K562 (cell line): Measurements from ENCODE around the gene PA2G4. TPM values are rescaled to one million over a fixed set of nuclear protein-coding genes. Genes with fewer than 3 reads are reported as not detected.

ENCODE experiments used
- ATAC-seq: fragments of 200-7000 bp; cut with Tn5 transposase; 3 replicates; pipeline ENCODE4 v1.9.1; 2020; ENCODE audit warnings: moderate library complexity
- BruUV-seq: library from RNA; stranded (reverse); fragments of 400-500 nt; replicated peaks from 2 replicates; lab custom pipeline; 2021; lab: Mats Ljungman, UMichigan
- CTCF ChIA-PET: fragments of 300-600 bp; formaldehyde crosslinking; extraction: SDS; loops from one replicate; lab custom pipeline; 2021; ENCODE audit warnings: low intra/inter-chr PET ratio; lab: Yijun Ruan, JAX
- POLR2A ChIA-PET: fragments of 300-600, 350-650 bp; sonication (Branson Sonifier 250); formaldehyde crosslinking; extraction: SDS; loops from one replicate; lab custom pipeline; 2021; ENCODE audit warnings: antibody characterized with exemption, inconsistent platforms; lab: Yijun Ruan, JAX
- DNase-seq, 4 experiments: peaks; one replicate each; pipeline versions ENCODE4 v3.0.0 to v3.0.0-alpha.2; 2011 to 2018; ENCODE audit warnings: low spot score in 3 of 4, mixed read lengths in 3 of 4; ENCODE audit errors: extremely low read depth in 1 of 4
- FAIRE-seq: peaks from 2 replicates; lab custom pipeline; 2011; peaks lifted over from hg19 to GRCh38; lab: Jason Lieb, UNC
- H2AFZ ChIP-seq: 2 replicates; pipeline ENCODE4 v1.6.0; 2011; ENCODE audit warnings: low read depth, low read length, control low read depth, inconsistent platforms
- H3K27ac ChIP-seq: fragments of 200-600 bp; 3 replicates; pipeline ENCODE4 v1.8.0; 2011; ENCODE audit warnings: low read depth, mild to moderate bottlenecking, control low read depth, inconsistent platforms, low read length, moderate library complexity, mixed read lengths; ENCODE audit errors: extremely low read depth
- H3K27me3 ChIP-seq, 2 experiments: fragments of 300-600 bp in 1 of 2; 2 replicates in 1 of 2; 3 replicates in 1 of 2; pipeline versions ENCODE4 v1.6.0 to v1.8.0; 2011; ENCODE audit warnings: inconsistent platforms in 2 of 2, low read length in 2 of 2, mild to moderate bottlenecking in 1 of 2, mixed read lengths in 1 of 2, moderate library complexity in 1 of 2; ENCODE audit not compliant: control insufficient read depth in 2 of 2, insufficient read depth in 2 of 2
- H3K36me3 ChIP-seq: fragments of 300-600 bp; 3 replicates; pipeline ENCODE4 v1.8.0; 2011; ENCODE audit warnings: mild to moderate bottlenecking, low read length, inconsistent platforms; ENCODE audit not compliant: control insufficient read depth, insufficient read depth
- H3K4me1 ChIP-seq, 2 experiments: fragments of 200-600 bp in 1 of 2; replicated peaks in 1 of 2; 2 replicates in 1 of 2; 3 replicates in 1 of 2; pipeline versions ENCODE4 v1.5.1 to v1.8.0; 2011; ENCODE audit warnings: inconsistent platforms in 2 of 2, low read length in 2 of 2, mild to moderate bottlenecking in 1 of 2, mixed read lengths in 1 of 2, moderate library complexity in 1 of 2; ENCODE audit not compliant: control insufficient read depth in 2 of 2, insufficient read depth in 2 of 2
- H3K4me2 ChIP-seq: 2 replicates; pipeline ENCODE4 v1.6.1; 2011; ENCODE audit warnings: low read length, control low read depth, inconsistent platforms, mixed read lengths; ENCODE audit not compliant: insufficient read depth
- H3K4me3 ChIP-seq: fragments of 200-600 bp; sonication (generic), shearing (Covaris generic); 2 replicates; pipeline ENCODE4 v1.5.1; 2016; ENCODE audit warnings: control low read depth, inconsistent platforms
- H3K79me2 ChIP-seq: fragments of 200-600 bp; 3 replicates; pipeline ENCODE4 v1.8.0; 2011; ENCODE audit warnings: low read length, inconsistent platforms; ENCODE audit not compliant: control insufficient read depth, insufficient read depth
- H3K9ac ChIP-seq, 2 experiments: 2 replicates each; pipeline versions ENCODE4 v1.6.0 to v1.6.1; 2011; ENCODE audit warnings: low read depth in 2 of 2, low read length in 2 of 2, control low read depth in 1 of 2, inconsistent platforms in 1 of 2, mild to moderate bottlenecking in 1 of 2, mixed read lengths in 1 of 2; ENCODE audit not compliant: insufficient read depth in 1 of 2
- H3K9me1 ChIP-seq: one replicate; pipeline ENCODE4 v1.6.0; 2011; ENCODE audit warnings: inconsistent platforms, mild to moderate bottlenecking, low read length, moderate library complexity; ENCODE audit not compliant: control insufficient read depth, insufficient read depth
- H3K9me3 ChIP-seq: replicated peaks from 2 replicates; pipeline ENCODE4 v1.5.1; 2011; ENCODE audit warnings: low read depth, low read length, inconsistent platforms; ENCODE audit not compliant: control insufficient read depth, insufficient read depth
- H4K20me1 ChIP-seq: replicated peaks from 2 replicates; pipeline ENCODE4 v1.6.1; 2011; ENCODE audit warnings: low read length, inconsistent platforms, mixed read lengths; ENCODE audit not compliant: control insufficient read depth, insufficient read depth
- CTCF ChIP-seq, 3 experiments: IDR thresholded peaks in 2 of 3; conservative IDR thresholded peaks in 1 of 3; 2 replicates each; pipeline ENCODE4 v1.5.1; 2011 to 2012; ENCODE audit warnings: low read length in 3 of 3, mild to moderate bottlenecking in 3 of 3, control low read depth in 2 of 3, improper control_type of control experiment in 1 of 3, inconsistent platforms in 1 of 3, low read depth in 1 of 3, mixed read lengths in 1 of 3, moderate library complexity in 1 of 3; ENCODE audit not compliant: insufficient read depth in 2 of 3
- DPF2 ChIP-seq: fragments of 450-650 bp; IDR thresholded peaks from 2 replicates; pipeline ENCODE4 v1.6.1; 2016
- ETV5 ChIP-seq: sonication (generic); formaldehyde crosslinking; IDR thresholded peaks from 2 replicates; pipeline ENCODE4 v1.4.0; 2020; ENCODE audit warnings: low read depth, mild to moderate bottlenecking, missing genetic modification reagents
- HNRNPLL ChIP-seq: fragments of 200-400 bp; formaldehyde crosslinking; IDR thresholded peaks from 2 replicates; pipeline ENCODE4 v1.6.1; 2017; ENCODE audit warnings: low read length, low read depth, mild to moderate bottlenecking; ENCODE audit not compliant: poor library complexity, severe bottlenecking
- KAT2B ChIP-seq: IDR thresholded peaks from one replicate; pipeline ENCODE4 v1.6.1; 2012; ENCODE audit warnings: low read depth, mild to moderate bottlenecking, control low read depth, inconsistent platforms, low read length, moderate library complexity
- MBD2 ChIP-seq: sonication (generic); IDR thresholded peaks from 2 replicates; pipeline ENCODE4 v1.6.1; 2016; ENCODE audit warnings: low read depth, borderline replicate concordance
- MYC ChIP-seq, 2 experiments: fragments of 250-450 bp in 1 of 2; sonication (Bioruptor Pico) in 1 of 2; IDR thresholded peaks; 2 replicates each; pipeline versions ENCODE4 v1.5.1 to v1.6.1; 2012 to 2021; ENCODE audit warnings: low read depth in 2 of 2, borderline replicate concordance in 1 of 2, improper control_type of control experiment in 1 of 2, low read length in 1 of 2, mild to moderate bottlenecking in 1 of 2, moderate library complexity in 1 of 2
- NCOA4 ChIP-seq: fragments of 450-650 bp; IDR thresholded peaks from 2 replicates; pipeline ENCODE4 v1.6.1; 2018; ENCODE audit warnings: mild to moderate bottlenecking; ENCODE audit not compliant: partially characterized antibody
- NCOR1 ChIP-seq: fragments of 450-650 bp; IDR thresholded peaks from 2 replicates; pipeline ENCODE4 v1.6.1; 2016; ENCODE audit warnings: mild to moderate bottlenecking, moderate library complexity
- PREB ChIP-seq: sonication (generic); formaldehyde crosslinking; IDR thresholded peaks from 2 replicates; pipeline ENCODE4 v1.8.1; 2023; ENCODE audit warnings: mild to moderate bottlenecking, missing genetic modification reagents
- RBM22 ChIP-seq: fragments of 200-400 bp; formaldehyde crosslinking; IDR thresholded peaks from 2 replicates; pipeline ENCODE4 v1.6.1; 2018; ENCODE audit warnings: low read length, low read depth; ENCODE audit not compliant: poor library complexity, severe bottlenecking
- STAG1 ChIP-seq: sonication (generic); formaldehyde crosslinking; IDR thresholded peaks from 2 replicates; pipeline ENCODE4 v1.5.0; 2020; ENCODE audit warnings: missing genetic modification reagents, borderline replicate concordance
- TAL1 ChIP-seq: fragments of 450-650 bp; IDR thresholded peaks from 2 replicates; pipeline ENCODE4 v1.6.1; 2016; ENCODE audit warnings: mild to moderate bottlenecking
- YBX1 ChIP-seq: fragments of 450-650 bp; IDR thresholded peaks from 2 replicates; pipeline ENCODE4 v1.7.1; 2016; ENCODE audit warnings: mild to moderate bottlenecking
- ZNF41 ChIP-seq: fragments of 250-450 bp; sonication (Bioruptor Pico); conservative IDR thresholded peaks from 2 replicates; pipeline ENCODE4 v1.4.0; 2020; ENCODE audit warnings: mild to moderate bottlenecking
- WGBS: fragments of 100-300 bp; shearing (Covaris generic); methylation state at CpG from one replicate; pipeline ENCODE4 v1.1.6; 2016; ENCODE audit warnings: low coverage, mixed read lengths; ENCODE audit not compliant: insufficient coverage; ENCODE audit errors: missing lambda C conversion rate; 5-methylcytosine and 5-hydroxymethylcytosine counted together
- in situ Hi-C: fragments of 300-500 bp; cut with MboI; formaldehyde crosslinking; loops from 4 replicates; pipeline ENCODE4 v1.15.0; 2018; ENCODE audit warnings: inconsistent platforms, mixed read lengths
- intact Hi-C: fragments of 100-400 bp; cut with micrococcal nuclease; formaldehyde crosslinking; loops from 2 replicates; pipeline ENCODE4 v1.14.2; 2022
- polyA plus RNA-seq, 8 experiments: library from polyadenylated mRNA; depleted of rRNA in 4 of 8; stranded (reverse) in 5 of 8; unstranded in 3 of 8; fragments of >200 nt; fragmentation: Nextera tagmentation in 2 of 8; fragmentation: Illumina TruSeq in 1 of 8; extraction: Ambion mirVana in 2 of 8; extraction: Trizol in 1 of 8; gene quantifications; 2 replicates each; pipeline versions ENCODE4 v1.2.1 to v1.2.3, GENCODE V29; 2011 to 2014; ENCODE audit warnings: inconsistent platforms in 1 of 8, missing spikeins in 1 of 8
- total RNA-seq, 7 experiments: library from RNA; depleted of rRNA in 6 of 7; stranded (reverse); fragments of >200 nt in 6 of 7; fragmentation: Illumina TruSeq in 2 of 7; extraction: Trizol in 2 of 7; gene quantifications; 2 replicates each; pipeline versions ENCODE4 v1.2.1 to v1.2.3, GENCODE V29; 2011 to 2021; ENCODE audit warnings: low replicate concordance in 1 of 7
- TF ChIP-seq, protein P1 (sequence below): sonication (generic); formaldehyde crosslinking; IDR thresholded peaks from 2 replicates; pipeline ENCODE4 v1.8.0; 2022; ENCODE audit warnings: mild to moderate bottlenecking, missing genetic modification reagents
- TF ChIP-seq, protein P2 (sequence below), 2 experiments: fragments of 450-650 bp in 1 of 2; sonication (generic) in 1 of 2; formaldehyde crosslinking in 1 of 2; IDR thresholded peaks in 1 of 2; conservative IDR thresholded peaks in 1 of 2; 2 replicates each; pipeline versions ENCODE4 v1.6.1 to v1.8.1; 2016 to 2023; ENCODE audit warnings: mild to moderate bottlenecking in 2 of 2, moderate library complexity in 2 of 2, inconsistent platforms in 1 of 2, missing genetic modification reagents in 1 of 2

The PA2G4 gene
- total and polyA plus RNA-seq, 9 of the 15 experiments (the other 6 are each of a cell fraction or from before 2014, with no cell fraction given), result 230 to 925 (median 638) TPM

DNA sequence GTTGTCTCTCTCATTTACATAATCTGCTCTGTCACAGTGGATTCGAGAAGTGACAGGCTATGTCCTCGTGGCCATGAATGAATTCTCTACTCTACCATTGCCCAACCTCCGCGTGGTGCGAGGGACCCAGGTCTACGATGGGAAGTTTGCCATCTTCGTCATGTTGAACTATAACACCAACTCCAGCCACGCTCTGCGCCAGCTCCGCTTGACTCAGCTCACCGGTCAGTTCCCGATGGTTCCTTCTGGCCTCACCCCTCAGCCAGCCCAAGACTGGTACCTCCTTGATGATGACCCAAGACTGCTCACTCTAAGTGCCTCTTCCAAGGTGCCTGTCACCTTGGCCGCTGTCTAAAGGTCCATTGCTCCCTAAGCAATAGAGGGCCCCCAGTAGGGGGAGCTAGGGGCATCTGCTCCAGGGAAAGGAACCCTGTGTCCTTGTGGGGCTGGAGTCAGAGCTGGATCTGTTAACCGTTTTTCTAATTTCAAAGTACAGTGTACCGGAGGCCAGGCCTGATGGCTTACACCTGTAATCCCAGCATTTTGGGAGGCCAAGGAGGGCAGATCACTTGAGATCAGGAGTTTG is 19.3 kb upstream of the PA2G4 start:
- H3K27me3 ChIP-seq, result no peaks in the 10 kb centered on the region; a peak in 1 of 5 replicates
- DNase-seq, result peak; percentile 53 to 82 (median 72)
- ChIA-PET POLR2A (interaction anchor here (0.6 to 1.9 kb wide), 4 partner anchors 19 to 341 kb away, joined by 3 to 6 read pairs (median 4); partner anchors contain the start of genes PA2G4 and ZC3H10), CTCF (no interaction called here)
- H3K4me2 ChIP-seq, result no peak overlapping the region
- no peak overlapping the region for H3K27ac ChIP-seq
- H3K9me1 ChIP-seq, result no peaks in the 10 kb centered on the region
- in situ Hi-C loops, result no loop called here
- H4K20me1 ChIP-seq, result no peaks in the 10 kb centered on the region
- no peaks in the 10 kb centered on the region for H3K9me3 ChIP-seq
- peak; percentile 81 for FAIRE-seq
- peak; percentile 81 for ATAC-seq
- H3K4me1 ChIP-seq, result peaks cover 38 to 41% of the 10 kb centered on the region in 2 experiments
- H2AFZ ChIP-seq, result peak overlapping the region; percentile 40
- H3K36me3 ChIP-seq, result no peaks in the 10 kb centered on the region
- no TSS peak for BruUV-seq
- intact Hi-C loops, result loop anchor here (1.0 kb wide), 1 partner anchor 33 kb away; the partner anchor contains the start of gene ZC3H10
- no peak overlapping the region for H3K4me3 ChIP-seq
- 53% methylated on average over 15 of the region's 15 CpGs for WGBS
- H3K79me2 ChIP-seq, result no peaks in the 10 kb centered on the region
- no peak overlapping the region for H3K9ac ChIP-seq
- TF ChIP-seq ETV5 (CRISPR knock-in tag) (no peak), RBM22 (no peak), TAL1 (no peak), NCOR1 (no peak), MYC (IDR thresholded peaks at IDR 0.05; ENCODE audit: low read depth, low read length) (0 out of 2 replicates have a peak, but pooled peaks have one; percentile 20), MYC (CRISPR knock-in tag; IDR thresholded peaks at IDR 0.05; ENCODE audit: borderline replicate concordance, low read depth) (no peak), ZNF41 (CRISPR knock-in tag) (no peak), HNRNPLL (no peak), DPF2 (peak; percentile 14; the same call in 1 of the 2 replicates), CTCF (IDR thresholded peaks at IDR 0.05 in 2 of 3, conservative IDR thresholded peaks at IDR 0.05 in 1 of 3; ENCODE audit: insufficient read depth in 2 of 3, low read depth in 1 of 3, low read length in 3 of 3) (peak; percentile 73 to 85 (median 81)), STAG1 (CRISPR knock-in tag) (no peak), NCOA4 (no peak), YBX1 (no peak), MBD2 (no peak), PREB (CRISPR knock-in tag) (no peak), KAT2B (no peak)
- TF ChIP-seq, protein P1, sequence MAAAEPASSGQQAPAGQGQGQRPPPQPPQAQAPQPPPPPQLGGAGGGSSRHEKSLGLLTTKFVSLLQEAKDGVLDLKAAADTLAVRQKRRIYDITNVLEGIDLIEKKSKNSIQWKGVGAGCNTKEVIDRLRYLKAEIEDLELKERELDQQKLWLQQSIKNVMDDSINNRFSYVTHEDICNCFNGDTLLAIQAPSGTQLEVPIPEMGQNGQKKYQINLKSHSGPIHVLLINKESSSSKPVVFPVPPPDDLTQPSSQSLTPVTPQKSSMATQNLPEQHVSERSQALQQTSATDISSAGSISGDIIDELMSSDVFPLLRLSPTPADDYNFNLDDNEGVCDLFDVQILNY, result no peak
- TF ChIP-seq, protein P2, sequence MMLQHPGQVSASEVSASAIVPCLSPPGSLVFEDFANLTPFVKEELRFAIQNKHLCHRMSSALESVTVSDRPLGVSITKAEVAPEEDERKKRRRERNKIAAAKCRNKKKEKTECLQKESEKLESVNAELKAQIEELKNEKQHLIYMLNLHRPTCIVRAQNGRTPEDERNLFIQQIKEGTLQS (IDR thresholded peaks at IDR 0.05), result no peak
- TF ChIP-seq, protein P2 (CRISPR knock-in tag; conservative IDR thresholded peaks at IDR 0.05), result no peak
